KMS-11 (cell line): ENCODE results near the gene ZNF774.

Source experiments
- H2AFZ ChIP-seq: fragments of 200-600 bp; sonication (generic); 2 replicates; pipeline ENCODE4 v1.6.1; 2016; ENCODE audit warnings: antibody characterized with exemption, mixed run types, low read depth
- H3K27ac ChIP-seq: fragments of 200-600 bp; sonication (generic); 2 replicates; pipeline ENCODE4 v1.6.1; 2016; ENCODE audit warnings: mild to moderate bottlenecking, mixed run types
- H3K27me3 ChIP-seq: fragments of 200-600 bp; sonication (generic); 2 replicates; pipeline ENCODE4 v1.6.1; 2017; ENCODE audit warnings: mild to moderate bottlenecking, low read depth, mixed run types, moderate library complexity; ENCODE audit not compliant: insufficient read depth
- H3K36me3 ChIP-seq: fragments of 200-600 bp; sonication (generic); 2 replicates; pipeline ENCODE4 v1.6.1; 2017; ENCODE audit warnings: mild to moderate bottlenecking, mixed run types; ENCODE audit not compliant: insufficient read depth
- H3K4me1 ChIP-seq: fragments of 200-600 bp; sonication (generic); 2 replicates; pipeline ENCODE4 v1.6.1; 2016; ENCODE audit warnings: mild to moderate bottlenecking, low read depth, mixed run types; ENCODE audit not compliant: poor library complexity, severe bottlenecking
- H3K4me2 ChIP-seq: fragments of 200-600 bp; sonication (generic); 2 replicates; pipeline ENCODE4 v1.7.0; 2016; ENCODE audit warnings: mild to moderate bottlenecking, mixed run types
- H3K4me3 ChIP-seq: fragments of 200-600 bp; sonication (generic); IDR thresholded peaks from 2 replicates; pipeline ENCODE4 v1.6.1; 2017; ENCODE audit warnings: low read depth, low read length, mixed read lengths; ENCODE audit not compliant: insufficient read depth
- H3K79me2 ChIP-seq: fragments of 200-600 bp; sonication (generic); 2 replicates; pipeline ENCODE4 v1.6.1; 2016; ENCODE audit warnings: low read depth, mixed run types; ENCODE audit not compliant: insufficient read depth
- H3K9ac ChIP-seq: fragments of 200-600 bp; sonication (generic); 2 replicates; pipeline ENCODE4 v1.6.1; 2016; ENCODE audit warnings: mild to moderate bottlenecking, mixed run types
- H4K20me1 ChIP-seq: fragments of 200-600 bp; sonication (generic); 2 replicates; pipeline ENCODE4 v1.6.1; 2016; ENCODE audit warnings: mild to moderate bottlenecking, mixed run types; ENCODE audit not compliant: insufficient read depth
- TF ChIP-seq, protein P1 (sequence below): fragments of 200-600 bp; sonication (generic); conservative IDR thresholded peaks from 2 replicates; pipeline ENCODE4 v1.6.1; 2017; ENCODE audit warnings: low read depth, mild to moderate bottlenecking, antibody characterized with exemption, low read length, moderate library complexity, mixed read lengths

The ZNF774 gene

DNA sequence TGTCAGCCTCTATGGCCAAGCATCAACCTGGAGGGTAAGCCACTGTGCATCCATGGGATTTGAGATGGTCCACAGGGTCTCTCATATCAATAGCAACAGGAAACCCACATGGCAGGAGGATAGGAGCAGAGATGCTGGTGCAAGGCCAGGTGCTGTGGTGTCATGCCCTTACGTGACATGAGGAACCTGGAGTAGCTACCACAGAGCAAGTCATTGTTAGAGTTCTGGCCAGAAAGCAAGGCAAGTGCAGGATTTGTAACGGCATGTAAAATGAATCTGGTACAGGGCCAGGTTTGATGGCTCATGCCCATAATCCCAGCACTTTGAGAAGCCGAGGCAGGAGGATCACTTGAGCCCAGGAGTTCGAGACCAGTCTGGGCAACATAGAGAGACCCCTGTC lies 14.8 kb upstream of the ZNF774 start:
- Histone ChIP-seq H3K4me1 (no peaks in the 10 kb centered on the region), H3K36me3 (no peaks in the 10 kb centered on the region), H3K4me3 (no peak overlapping the region), H4K20me1 (no peaks in the 10 kb centered on the region), H3K4me2 (no peak overlapping the region), H3K27me3 (no peaks in the 10 kb centered on the region), H3K79me2 (no peaks in the 10 kb centered on the region), H2AFZ (no peak overlapping the region), H3K27ac (no peak overlapping the region), H3K9ac (no peak overlapping the region)
- TF ChIP-seq, protein P1, sequence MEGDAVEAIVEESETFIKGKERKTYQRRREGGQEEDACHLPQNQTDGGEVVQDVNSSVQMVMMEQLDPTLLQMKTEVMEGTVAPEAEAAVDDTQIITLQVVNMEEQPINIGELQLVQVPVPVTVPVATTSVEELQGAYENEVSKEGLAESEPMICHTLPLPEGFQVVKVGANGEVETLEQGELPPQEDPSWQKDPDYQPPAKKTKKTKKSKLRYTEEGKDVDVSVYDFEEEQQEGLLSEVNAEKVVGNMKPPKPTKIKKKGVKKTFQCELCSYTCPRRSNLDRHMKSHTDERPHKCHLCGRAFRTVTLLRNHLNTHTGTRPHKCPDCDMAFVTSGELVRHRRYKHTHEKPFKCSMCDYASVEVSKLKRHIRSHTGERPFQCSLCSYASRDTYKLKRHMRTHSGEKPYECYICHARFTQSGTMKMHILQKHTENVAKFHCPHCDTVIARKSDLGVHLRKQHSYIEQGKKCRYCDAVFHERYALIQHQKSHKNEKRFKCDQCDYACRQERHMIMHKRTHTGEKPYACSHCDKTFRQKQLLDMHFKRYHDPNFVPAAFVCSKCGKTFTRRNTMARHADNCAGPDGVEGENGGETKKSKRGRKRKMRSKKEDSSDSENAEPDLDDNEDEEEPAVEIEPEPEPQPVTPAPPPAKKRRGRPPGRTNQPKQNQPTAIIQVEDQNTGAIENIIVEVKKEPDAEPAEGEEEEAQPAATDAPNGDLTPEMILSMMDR, result no peak

DNA sequence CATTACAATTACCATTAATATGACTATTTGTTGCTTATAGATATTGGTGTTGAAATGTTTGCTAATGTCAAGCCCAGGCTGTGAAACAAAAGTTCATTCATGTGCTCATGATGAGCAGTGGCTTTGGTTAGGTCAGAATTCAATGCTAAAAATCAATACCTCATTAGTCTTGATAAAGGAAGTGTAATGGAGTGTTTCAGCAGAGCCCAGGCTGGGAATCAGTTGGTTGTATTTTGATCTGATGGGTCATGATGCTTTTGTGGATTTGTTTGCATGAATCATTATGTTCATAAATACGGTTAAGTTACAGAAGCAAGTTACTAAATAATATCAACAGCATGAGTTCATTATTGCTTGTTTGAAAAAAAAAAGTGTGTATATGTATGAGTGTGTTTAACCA lies 13.6 kb upstream of the ZNF774 start:
- Histone ChIP-seq H2AFZ (no peak overlapping the region), H3K4me3 (no peak overlapping the region), H3K9ac (no peak overlapping the region), H3K27me3 (no peaks in the 10 kb centered on the region), H3K27ac (no peak overlapping the region), H3K4me2 (no peak overlapping the region), H4K20me1 (no peaks in the 10 kb centered on the region), H3K4me1 (no peaks in the 10 kb centered on the region), H3K79me2 (no peaks in the 10 kb centered on the region), H3K36me3 (no peaks in the 10 kb centered on the region)
- TF ChIP-seq, protein P1, result no peak

DNA sequence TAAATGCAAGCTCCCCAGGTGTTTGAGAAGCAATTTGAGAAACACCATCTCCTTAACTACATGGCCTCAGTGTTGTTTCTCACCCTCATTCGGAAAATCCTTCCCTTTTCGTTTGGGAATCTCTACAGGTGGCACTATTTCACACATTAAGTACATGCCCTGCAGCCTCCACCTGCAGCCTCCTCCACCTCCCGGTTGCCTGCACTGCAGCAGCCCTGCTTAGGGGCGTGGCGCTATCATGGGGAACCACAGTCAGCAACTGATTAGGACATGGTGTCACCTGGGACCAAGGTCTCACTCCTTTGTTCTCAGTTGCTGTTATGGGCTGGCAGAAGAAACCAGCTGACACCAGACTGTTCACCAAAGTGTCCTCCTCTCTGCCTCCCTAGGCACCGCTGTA lies 11.7 kb upstream of the ZNF774 start:
- Histone ChIP-seq H3K4me2 (no peak overlapping the region), H2AFZ (no peak overlapping the region), H3K4me3 (no peak overlapping the region), H3K79me2 (no peaks in the 10 kb centered on the region), H3K36me3 (no peaks in the 10 kb centered on the region), H3K9ac (no peak overlapping the region), H3K27ac (no peak overlapping the region), H4K20me1 (no peaks in the 10 kb centered on the region), H3K27me3 (no peaks in the 10 kb centered on the region), H3K4me1 (no peaks in the 10 kb centered on the region)
- TF ChIP-seq, protein P1, result no peak

DNA sequence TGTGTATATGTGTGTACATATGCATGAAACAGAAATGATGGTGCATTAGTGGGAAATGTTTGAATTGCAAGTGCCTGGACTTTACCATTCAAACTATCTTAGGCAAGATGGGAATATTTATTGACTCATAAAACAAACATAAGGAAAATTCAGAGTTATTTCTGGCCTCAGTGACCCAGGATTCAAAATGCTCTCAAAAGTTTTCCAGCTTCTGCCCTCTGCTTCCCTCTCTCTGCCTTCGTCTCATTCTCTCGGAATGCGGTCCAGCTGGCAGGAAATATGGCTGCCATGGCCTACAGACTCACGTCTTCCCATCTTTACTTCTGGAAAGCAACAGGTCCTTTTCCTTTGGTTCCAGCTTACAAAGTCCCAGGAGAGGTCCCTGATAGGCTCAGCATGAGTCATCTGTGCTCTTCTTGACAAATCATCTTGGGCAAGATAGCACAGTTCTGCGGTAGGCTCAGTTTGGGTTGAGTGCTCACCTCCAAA lies 8.7 kb upstream of the ZNF774 start:
- no peaks in the 10 kb centered on the region for H3K27me3 ChIP-seq
- H4K20me1 ChIP-seq, result no peaks in the 10 kb centered on the region
- no peak overlapping the region for H3K4me3 ChIP-seq
- no peaks in the 10 kb centered on the region for H3K36me3 ChIP-seq
- H2AFZ ChIP-seq, result no peak overlapping the region
- no peak overlapping the region for H3K27ac ChIP-seq
- no peaks in the 10 kb centered on the region for H3K79me2 ChIP-seq
- no peak overlapping the region for H3K4me2 ChIP-seq
- TF ChIP-seq, protein P1, result no peak
- H3K4me1 ChIP-seq, result no peaks in the 10 kb centered on the region
- H3K9ac ChIP-seq, result no peak overlapping the region
